ENCODE data around the gene TMEM151B.
"Not testable (repeated sequence)": the region's sequence is repeated elsewhere in the genome, so short reads cannot be mapped to it uniquely, and the experiment has no call there.

The TMEM151B gene

DNA sequence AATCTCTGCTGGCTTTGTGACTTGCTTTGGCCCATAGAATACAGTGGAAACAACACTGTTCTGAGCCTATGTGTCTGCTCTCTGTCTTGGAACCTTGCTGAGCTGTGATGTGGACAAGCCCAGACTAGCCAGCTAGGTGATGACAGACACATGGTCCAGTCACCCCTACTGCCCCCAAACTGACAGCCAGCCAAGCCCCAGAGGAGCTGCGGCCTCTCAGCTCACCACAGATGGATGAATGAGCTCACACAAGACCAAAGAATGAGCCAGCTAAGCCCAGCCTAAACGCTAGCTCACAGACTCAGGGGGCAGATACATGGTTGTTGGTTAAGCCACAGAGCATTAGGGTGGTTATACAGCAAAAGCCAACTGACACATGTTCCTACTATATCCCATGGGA lies 38.8 kb downstream of the TMEM151B start:
- no peak for DNase-seq

DNA sequence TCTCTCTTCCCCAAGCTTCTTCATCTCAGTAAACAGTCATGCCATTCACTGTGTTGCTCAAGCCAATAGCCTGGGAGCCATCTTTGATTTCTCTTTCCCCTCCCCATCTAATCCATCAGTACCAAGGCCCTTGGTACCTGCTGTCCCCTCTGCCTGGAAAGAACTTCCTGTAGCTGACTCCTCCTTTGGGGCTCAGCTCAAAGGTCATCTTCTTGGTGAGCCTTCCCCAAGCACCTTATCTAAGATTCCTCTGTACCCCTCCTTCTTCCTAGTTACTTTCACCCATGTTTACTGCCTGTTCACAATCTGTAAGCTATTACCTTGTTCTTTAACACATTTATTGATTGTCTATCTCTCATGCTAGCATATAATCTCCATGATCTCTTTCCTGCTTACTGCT lies 39.4 kb downstream of the TMEM151B start:
- no peak for DNase-seq

GRCh38 chr6:44310241-44310640 lies 40.0 kb downstream of the TMEM151B start:
- DNase-seq, result no peak

GRCh38 chr6:44311304-44311703 lies 41.1 kb downstream of the TMEM151B start:
- no peak for DNase-seq

GRCh38 chr6:44311767-44312166 lies 41.5 kb downstream of the TMEM151B start:
- DNase-seq, result no peak

GRCh38 chr6:44312901-44313788 lies 42.9 kb downstream of the TMEM151B start, which contains the start of gene AARS2:
AARS2 (minus strand) TSS chr6:44313347; CDS start chr6:44313323, 24 bp downstream.
- peak; percentile 88 for DNase-seq

GRCh38 chr6:44314657-44315056 lies 44.4 kb downstream of the TMEM151B start:
- not testable (repeated sequence) for DNase-seq

DNA sequence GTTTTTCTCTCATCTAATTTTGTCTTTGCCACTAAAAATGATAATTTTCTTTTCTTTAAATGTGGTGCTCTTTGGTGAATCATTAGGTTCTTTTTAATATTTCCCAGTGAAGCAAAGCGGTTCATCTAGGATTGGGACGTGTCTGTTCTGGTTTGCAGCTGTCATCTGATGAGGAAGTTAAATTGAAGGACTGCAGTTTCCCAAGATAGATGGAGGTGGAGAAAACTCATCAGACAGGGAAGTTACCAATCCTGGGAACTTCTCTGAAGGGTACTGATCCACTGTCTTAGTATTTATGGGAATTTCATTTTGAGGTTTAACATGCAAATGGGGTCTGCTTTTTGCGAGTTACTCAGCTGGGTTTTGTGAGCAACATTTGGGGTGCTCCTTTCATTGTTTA lies 45.3 kb downstream of the TMEM151B start:
- no peak for DNase-seq

DNA sequence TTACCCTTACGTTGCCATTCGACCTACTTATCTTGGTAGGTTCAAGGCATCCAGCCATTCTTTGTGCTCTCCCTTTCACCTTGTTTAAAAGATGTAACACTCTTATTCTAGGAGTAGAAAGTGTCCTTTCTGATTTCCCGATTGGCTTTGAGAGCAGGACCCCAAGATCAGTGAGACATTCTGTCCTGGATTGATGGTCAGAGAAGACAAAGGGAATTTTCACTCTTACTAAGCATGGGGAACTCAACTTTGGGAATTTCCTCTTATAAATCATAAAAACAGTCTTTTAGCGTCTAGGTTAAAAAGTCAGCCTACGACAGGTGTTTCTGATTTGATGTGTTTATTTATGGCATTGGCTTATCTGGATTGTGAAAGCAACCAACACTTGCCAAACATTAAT lies 45.7 kb downstream of the TMEM151B start:
- no peak for DNase-seq

DNA sequence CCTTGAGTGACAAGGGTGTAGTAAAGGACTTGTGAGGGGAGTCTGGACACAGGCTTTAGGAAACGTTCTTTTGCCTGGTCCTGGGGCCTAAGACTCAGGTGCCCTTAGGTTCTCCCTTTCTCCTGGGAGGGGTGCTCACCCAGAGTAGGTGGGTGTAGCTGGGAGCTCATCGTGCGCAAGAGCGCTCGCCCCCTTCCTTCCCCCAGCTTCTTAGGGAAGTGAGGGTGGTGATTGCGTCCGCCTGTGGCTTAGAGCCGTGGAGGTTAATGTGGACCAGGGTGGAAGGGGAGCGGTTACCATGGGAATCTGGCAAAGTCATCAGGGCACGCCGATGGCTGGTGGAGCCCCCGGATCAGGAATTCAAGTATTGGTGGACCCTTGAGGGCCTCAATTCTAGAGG lies 46.2 kb downstream of the TMEM151B start:
- DNase-seq, result no peak

- DNase-seq, result not testable (repeated sequence)
Measured at GRCh38 chr6:44317136-44317631, 46.9 kb downstream of the TMEM151B start.

GRCh38 chr6:44321210-44321609 lies 51.0 kb downstream of the TMEM151B start:
- DNase-seq, result no peak

DNA sequence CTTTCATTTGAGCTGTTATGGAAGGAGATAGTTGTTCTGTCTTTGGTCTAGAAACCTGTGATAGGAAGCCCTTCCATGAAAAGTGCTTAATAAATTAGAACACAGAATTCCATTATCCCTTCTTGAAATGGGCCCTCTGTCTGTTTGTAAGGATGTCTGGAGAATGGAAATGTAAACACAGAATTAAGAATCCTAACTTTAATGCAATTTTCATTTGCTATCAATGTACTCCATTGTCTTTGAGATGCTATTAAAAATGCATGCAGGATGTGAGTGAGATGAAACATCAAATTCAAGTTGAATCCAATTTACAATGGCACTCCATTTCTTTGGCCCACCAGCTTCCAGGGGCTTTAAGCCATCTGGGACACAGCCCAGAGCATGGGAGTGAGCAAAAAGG lies 56.8 kb downstream of the TMEM151B start:
- DNase-seq, result no peak

DNA sequence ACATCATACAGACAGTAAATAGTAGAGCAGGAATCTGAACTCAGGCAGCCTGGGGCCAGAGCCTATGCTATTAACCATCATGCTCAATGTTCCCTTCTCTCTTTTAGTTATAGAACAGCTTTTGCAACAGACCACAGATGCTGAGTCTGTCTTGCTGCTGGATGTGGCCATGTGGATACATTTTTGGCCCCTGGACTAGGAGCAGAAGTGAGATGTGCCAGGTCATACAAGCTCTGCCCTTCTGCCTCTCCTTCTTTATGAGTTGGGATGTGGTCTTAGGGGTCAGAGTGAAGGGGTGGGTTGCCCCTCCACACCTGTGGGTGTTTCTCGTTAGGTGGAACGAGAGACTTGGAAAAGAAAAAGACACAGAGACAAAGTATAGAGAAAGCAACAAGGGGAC lies 57.5 kb downstream of the TMEM151B start:
- no peak for DNase-seq

- not testable (repeated sequence) for DNase-seq
Measured at GRCh38 chr6:44328203-44328602, 58.0 kb downstream of the TMEM151B start.

- DNase-seq, result no peak
Measured at GRCh38 chr6:44329858-44330257, 59.6 kb downstream of the TMEM151B start.

- DNase-seq, result no peak
Measured at GRCh38 chr6:44332585-44332984, 62.3 kb downstream of the TMEM151B start.

- no peak for DNase-seq
Measured at GRCh38 chr6:44333273-44333919, 63.1 kb downstream of the TMEM151B start.

DNA sequence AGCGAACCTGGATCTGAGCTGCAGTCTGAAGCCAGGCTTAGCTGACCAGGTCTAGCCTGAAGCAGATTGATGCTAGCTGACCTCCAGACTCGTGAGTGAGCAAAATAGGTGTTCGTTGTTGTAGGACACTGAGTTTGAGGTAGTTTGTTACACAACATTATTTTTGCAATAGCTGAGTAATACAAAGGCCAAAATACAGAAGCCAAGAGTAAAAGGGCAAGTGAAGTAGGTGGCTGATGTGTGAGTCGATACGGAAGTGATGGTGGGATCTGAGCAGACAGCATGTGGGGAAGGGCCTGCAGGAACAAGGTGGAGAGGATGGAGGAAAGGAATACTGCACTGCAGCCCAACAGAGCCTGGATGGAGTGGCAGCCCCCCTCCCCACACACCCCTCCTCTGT lies 63.7 kb downstream of the TMEM151B start:
- no peak for DNase-seq

DNA sequence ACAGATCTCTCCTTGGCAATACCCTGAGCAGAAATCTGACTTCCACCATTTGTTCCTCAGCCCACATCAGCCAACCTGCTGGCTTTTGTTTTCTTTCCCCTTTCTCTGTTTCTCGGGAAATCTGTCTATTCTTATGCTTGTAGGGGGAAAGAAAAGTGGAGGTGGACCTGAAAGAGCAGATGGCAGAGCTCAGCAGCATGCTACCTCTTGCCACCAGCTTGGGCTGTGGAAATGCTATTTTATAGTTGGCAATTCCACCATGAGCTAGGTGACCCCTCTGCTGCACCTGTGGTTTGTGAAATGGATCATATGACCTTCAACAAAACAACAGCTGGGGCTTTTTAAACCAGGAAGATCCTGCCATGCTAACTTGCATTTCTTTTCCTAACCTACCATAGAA lies 65.4 kb downstream of the TMEM151B start:
- no peak for DNase-seq

- peak; percentile 17 for DNase-seq
Measured at GRCh38 chr6:44338228-44339122, 68.2 kb downstream of the TMEM151B start.

DNA sequence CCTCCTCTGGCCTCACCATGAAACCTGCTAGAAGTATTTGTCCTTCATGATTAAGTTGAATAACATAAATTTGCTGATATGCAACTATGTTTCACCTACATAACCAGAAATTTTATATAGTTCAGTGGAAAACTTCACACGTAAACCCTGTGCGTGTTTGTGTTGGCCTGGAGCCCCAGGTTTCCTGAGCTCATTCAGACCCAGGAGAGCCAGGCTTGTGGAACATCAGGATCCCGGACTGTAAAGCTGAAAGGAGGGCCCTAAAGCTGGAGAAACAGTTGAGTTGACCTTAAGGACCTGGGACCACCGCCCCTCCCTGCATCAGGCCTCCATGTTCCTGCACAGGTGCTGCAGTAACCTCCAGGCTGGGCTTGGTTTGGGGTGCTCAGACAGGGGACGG lies 69.1 kb downstream of the TMEM151B start:
- no peak for DNase-seq
